RPMI8226 (cell line): ENCODE measurements around the gene TRABD2A.
"Not testable (repeated sequence)": the region's sequence is repeated elsewhere in the genome, so short reads cannot be mapped to it uniquely, and the experiment has no call there.

ENCODE experiments used
- DNase-seq: peaks from one replicate; pipeline ENCODE4 v3.0.0-alpha.2; 2015

The TRABD2A gene

GRCh38 chr2:84880645-84881521, at the start of gene TRABD2A:
Gene TRABD2A (minus strand): TSS chr2:84881084. CDS start chr2:84881039, 45 bp downstream.
- DNase-seq: peak; percentile 21

- no peak for DNase-seq
Measured at GRCh38 chr2:84927275-84927627, 46.4 kb upstream of the TRABD2A start.

GRCh38 chr2:84925724-84926376, 45.0 kb upstream of the TRABD2A start:
- DNase-seq: peak; percentile 98

- no peak for DNase-seq
Measured at GRCh38 chr2:84925336-84925723, 44.4 kb upstream of the TRABD2A start.

- no peak for DNase-seq
Measured at GRCh38 chr2:84924173-84925106, 43.6 kb upstream of the TRABD2A start.

- no peak for DNase-seq
Measured at GRCh38 chr2:84923009-84923408, 42.1 kb upstream of the TRABD2A start.

GRCh38 chr2:84919885-84920580, 39.1 kb upstream of the TRABD2A start:
- DNase-seq: no peak

- no peak for DNase-seq
Measured at GRCh38 chr2:84918430-84918829, 37.5 kb upstream of the TRABD2A start.

GRCh38 chr2:84917821-84918220, 36.9 kb upstream of the TRABD2A start:
- DNase-seq: not testable (repeated sequence)

- DNase-seq: not testable (repeated sequence)
Measured at GRCh38 chr2:84915675-84916074, 34.8 kb upstream of the TRABD2A start.

- no peak for DNase-seq
Measured at GRCh38 chr2:84914334-84914733, 33.5 kb upstream of the TRABD2A start.

GRCh38 chr2:84912984-84913383, 32.1 kb upstream of the TRABD2A start:
- DNase-seq: no peak

GRCh38 chr2:84911135-84911678, 30.3 kb upstream of the TRABD2A start:
- no peak for DNase-seq

GRCh38 chr2:84908948-84909713, 28.2 kb upstream of the TRABD2A start:
- no peak for DNase-seq

GRCh38 chr2:84906900-84907714, 26.2 kb upstream of the TRABD2A start:
- DNase-seq: no peak

- peak; percentile 48 for DNase-seq
Measured at GRCh38 chr2:84906108-84906899, 25.4 kb upstream of the TRABD2A start.

GRCh38 chr2:84905181-84906107, 24.6 kb upstream of the TRABD2A start, which contains the start of gene TMSB10:
Gene TMSB10 (plus strand): TSS chr2:84905656.
- DNase-seq: peak; percentile 88

GRCh38 chr2:84904717-84905174, 23.9 kb upstream of the TRABD2A start:
- peak; percentile 33 for DNase-seq
